HCT116 (cell line): ENCODE measurements around the gene MT1X. TPM values are rescaled to one million over a fixed set of nuclear protein-coding genes. Genes with fewer than 3 reads are reported as not detected.

ENCODE experiments used
- ATAC-seq: fragments of 200-7000 bp; cut with Tn5 transposase; 2 replicates; pipeline ENCODE4 v1.9.1; 2020; ENCODE audit warnings: mild to moderate bottlenecking, moderate library complexity
- BruUV-seq: library from RNA; stranded (reverse); fragments of 400-500 nt; replicated peaks from 2 replicates; lab custom pipeline; 2021; lab: Mats Ljungman, UMichigan
- CTCF ChIA-PET: fragments of 300-600 bp; sonication (Branson Sonifier 250); formaldehyde crosslinking; loops from one replicate; lab custom pipeline; 2021; ENCODE audit warnings: antibody characterized with exemption; lab: Charles Lee
- POLR2A ChIA-PET: fragments of 300-600, 350-600 bp; sonication (Branson Sonifier 250); formaldehyde crosslinking; loops from one replicate; lab custom pipeline; 2021; ENCODE audit warnings: antibody characterized with exemption; lab: Charles Lee
- RAD21 ChIA-PET, 2 experiments: fragments of 300-600 bp; sonication (Branson Sonifier 250); formaldehyde crosslinking; loops; one replicate each; lab custom pipeline; 2023; ENCODE audit warnings: low total read pairs in 2 of 2; ENCODE audit not compliant: uncharacterized antibody in 2 of 2, unreplicated experiment in 2 of 2, low non-redundant PET in 1 of 2; lab: Charles Lee
- DNase-seq: peaks from one replicate; pipeline ENCODE4 v3.0.0-alpha.2; 2010; ENCODE audit warnings: low read depth, low spot score
- H2AFZ ChIP-seq: fragments of 200-600 bp; shearing (Covaris generic), sonication (generic); 2 replicates; pipeline ENCODE4 v1.6.1; 2017; ENCODE audit warnings: low read depth, mixed run types, mixed read lengths, antibody characterized with exemption, low read length; ENCODE audit not compliant: poor library complexity, severe bottlenecking
- H3K27ac ChIP-seq: 2 replicates; pipeline ENCODE4 v1.5.1; 2012; ENCODE audit warnings: low read depth, low read length
- H3K27me3 ChIP-seq: fragments of 200-600 bp; sonication (generic); 2 replicates; pipeline ENCODE4 v1.6.1; 2016; ENCODE audit warnings: mixed run types, low read length, mixed read lengths; ENCODE audit not compliant: insufficient read depth
- H3K36me3 ChIP-seq, 2 experiments: fragments of 200-500 bp in 1 of 2; fragments of 200-600 bp in 1 of 2; sonication (Bioruptor generic) in 1 of 2; sonication (generic) in 1 of 2; 2 replicates each; pipeline versions ENCODE4 v1.5.1 to v1.6.1; 2014 to 2016; ENCODE audit warnings: low read length in 2 of 2, inconsistent platforms in 1 of 2, mixed read lengths in 1 of 2, mixed run types in 1 of 2; ENCODE audit not compliant: insufficient read depth in 2 of 2, control insufficient read depth in 1 of 2
- H3K4me1 ChIP-seq, 2 experiments: fragments of 200-600 bp in 1 of 2; sonication (generic) in 1 of 2; 2 replicates each; pipeline versions ENCODE4 v1.5.1 to v1.6.1; 2012 to 2017; ENCODE audit warnings: low read length in 2 of 2, inconsistent platforms in 1 of 2, mild to moderate bottlenecking in 1 of 2, mixed read lengths in 1 of 2, mixed run types in 1 of 2, moderate library complexity in 1 of 2; ENCODE audit not compliant: insufficient read depth in 2 of 2, control insufficient read depth in 1 of 2
- H3K4me2 ChIP-seq: fragments of 200-600 bp; sonication (generic); 2 replicates; pipeline ENCODE4 v1.6.1; 2017; ENCODE audit warnings: mixed run types, low read length, mixed read lengths
- H3K4me3 ChIP-seq, 2 experiments: fragments of 200-600 bp in 1 of 2; sonication (generic) in 1 of 2; replicated peaks in 1 of 2; 2 replicates each; pipeline ENCODE4 v1.5.1; 2011 to 2016; ENCODE audit warnings: low read length in 2 of 2, control low read depth in 1 of 2, low read depth in 1 of 2, mild to moderate bottlenecking in 1 of 2, mixed read lengths in 1 of 2, mixed run types in 1 of 2
- H3K79me2 ChIP-seq: fragments of 200-600 bp; sonication (generic); 2 replicates; pipeline ENCODE4 v1.6.1; 2017; ENCODE audit warnings: mild to moderate bottlenecking, mixed run types, low read length, moderate library complexity, mixed read lengths; ENCODE audit not compliant: insufficient read depth
- H3K9ac ChIP-seq: fragments of 200-600 bp; sonication (generic); 2 replicates; pipeline ENCODE4 v1.6.1; 2016; ENCODE audit warnings: low read length, mixed read lengths
- H3K9me2 ChIP-seq: fragments of 200-600 bp; sonication (generic), shearing (Covaris generic); 2 replicates; pipeline ENCODE4 v1.6.1; 2017; ENCODE audit warnings: mixed run types, mild to moderate bottlenecking, moderate library complexity; ENCODE audit not compliant: insufficient read depth
- H3K9me3 ChIP-seq, 2 experiments: fragments of 200-500 bp in 1 of 2; fragments of 200-600 bp in 1 of 2; sonication (Bioruptor generic) in 1 of 2; sonication (generic) in 1 of 2; 2 replicates each; pipeline ENCODE4 v1.6.1; 2014 to 2017; ENCODE audit warnings: low read length in 2 of 2, mixed read lengths in 2 of 2, inconsistent platforms in 1 of 2, low read depth in 1 of 2, mild to moderate bottlenecking in 1 of 2, mixed run types in 1 of 2, moderate library complexity in 1 of 2; ENCODE audit not compliant: control insufficient read depth in 1 of 2, insufficient read depth in 1 of 2
- H4K20me1 ChIP-seq: fragments of 200-600 bp; sonication (generic), shearing (Covaris generic); 2 replicates; pipeline ENCODE4 v1.6.1; 2017; ENCODE audit warnings: mixed run types, mild to moderate bottlenecking, moderate library complexity; ENCODE audit not compliant: insufficient read depth
- ATF3 ChIP-seq: IDR thresholded peaks from 2 replicates; pipeline ENCODE4 v1.6.1; 2012
- CBX3 ChIP-seq: IDR thresholded peaks from 2 replicates; pipeline ENCODE4 v1.6.1; 2012; ENCODE audit warnings: low read depth
- ELF1 ChIP-seq: IDR thresholded peaks from 2 replicates; pipeline ENCODE4 v1.6.1; 2012; ENCODE audit warnings: low read depth, borderline replicate concordance
- EZH2 ChIP-seq: fragments of 200-600 bp; sonication (generic); IDR thresholded peaks from 2 replicates; pipeline ENCODE4 v1.6.1; 2017; ENCODE audit warnings: antibody characterized with exemption, mixed run types
- FOSL1 ChIP-seq: IDR thresholded peaks from 2 replicates; pipeline ENCODE4 v1.6.1; 2012; ENCODE audit warnings: low read depth
- POLR2A ChIP-seq: IDR thresholded peaks from 2 replicates; pipeline ENCODE4 v1.7.0; 2011; ENCODE audit warnings: borderline replicate concordance; ENCODE audit not compliant: insufficient read depth, insufficient read length; ENCODE audit errors: extremely low read depth
- POLR2AphosphoS5 ChIP-seq: IDR thresholded peaks from 2 replicates; pipeline ENCODE4 v1.6.1; 2011; ENCODE audit warnings: mild to moderate bottlenecking, low read depth, low read length, moderate library complexity
- RAD21 ChIP-seq: IDR thresholded peaks from 2 replicates; pipeline ENCODE4 v1.6.1; 2012; ENCODE audit warnings: low read depth, mild to moderate bottlenecking
- REST ChIP-seq: IDR thresholded peaks from 2 replicates; pipeline ENCODE4 v1.6.1; 2012; ENCODE audit warnings: low read depth
- SRF ChIP-seq: IDR thresholded peaks from 2 replicates; pipeline ENCODE4 v1.6.1; 2012; ENCODE audit warnings: low read depth
- TCF7L2 ChIP-seq: IDR thresholded peaks from 2 replicates; pipeline ENCODE4 v1.7.0; 2011; ENCODE audit warnings: borderline replicate concordance, inconsistent platforms; ENCODE audit not compliant: insufficient read depth, insufficient read length; ENCODE audit errors: extremely low read depth
- ZFX ChIP-seq: fragments of 450-650 bp; IDR thresholded peaks from 2 replicates; pipeline ENCODE4 v1.6.1; 2017
- ZNF274 ChIP-seq: fragments of 200-500 bp; sonication (Bioruptor generic); IDR thresholded peaks from 2 replicates; pipeline ENCODE4 v1.6.1; 2014; ENCODE audit warnings: mild to moderate bottlenecking, low read depth, low read length, inconsistent platforms
- intact Hi-C: fragments of 100-400 bp; cut with micrococcal nuclease; formaldehyde crosslinking; loops from 2 replicates; pipeline ENCODE4 v1.10.0; 2022
- total RNA-seq: library from RNA; stranded (reverse); gene quantifications from one replicate; pipeline ENCODE4 v1.2.1, GENCODE V29; 2021; ENCODE audit not compliant: unreplicated experiment
- TF ChIP-seq, protein P1 (sequence below), 3 experiments: fragments of 200-600 bp in 1 of 3; sonication (generic) in 1 of 3; IDR thresholded peaks in 2 of 3; conservative IDR thresholded peaks in 1 of 3; 2 replicates each; pipeline ENCODE4 v1.5.1; 2012 to 2017; ENCODE audit warnings: low read depth in 2 of 3, low read length in 2 of 3, antibody characterized with exemption in 1 of 3, borderline replicate concordance in 1 of 3, control low read depth in 1 of 3, mild to moderate bottlenecking in 1 of 3, mixed read lengths in 1 of 3, mixed run types in 1 of 3, moderate library complexity in 1 of 3; ENCODE audit not compliant: insufficient read depth in 1 of 3
- TF ChIP-seq, protein P2 (sequence below): IDR thresholded peaks from 2 replicates; pipeline ENCODE4 v1.6.1; 2012

Gene MT1X
- total RNA-seq, 1 experiment from 2014 or later: 50.2 TPM

GRCh38 chr16:56681939-56682702, at the start of gene MT1X (continued):
- TF ChIP-seq EZH2 (no peak), FOSL1 (no peak)
- TF ChIP-seq, protein P1, sequence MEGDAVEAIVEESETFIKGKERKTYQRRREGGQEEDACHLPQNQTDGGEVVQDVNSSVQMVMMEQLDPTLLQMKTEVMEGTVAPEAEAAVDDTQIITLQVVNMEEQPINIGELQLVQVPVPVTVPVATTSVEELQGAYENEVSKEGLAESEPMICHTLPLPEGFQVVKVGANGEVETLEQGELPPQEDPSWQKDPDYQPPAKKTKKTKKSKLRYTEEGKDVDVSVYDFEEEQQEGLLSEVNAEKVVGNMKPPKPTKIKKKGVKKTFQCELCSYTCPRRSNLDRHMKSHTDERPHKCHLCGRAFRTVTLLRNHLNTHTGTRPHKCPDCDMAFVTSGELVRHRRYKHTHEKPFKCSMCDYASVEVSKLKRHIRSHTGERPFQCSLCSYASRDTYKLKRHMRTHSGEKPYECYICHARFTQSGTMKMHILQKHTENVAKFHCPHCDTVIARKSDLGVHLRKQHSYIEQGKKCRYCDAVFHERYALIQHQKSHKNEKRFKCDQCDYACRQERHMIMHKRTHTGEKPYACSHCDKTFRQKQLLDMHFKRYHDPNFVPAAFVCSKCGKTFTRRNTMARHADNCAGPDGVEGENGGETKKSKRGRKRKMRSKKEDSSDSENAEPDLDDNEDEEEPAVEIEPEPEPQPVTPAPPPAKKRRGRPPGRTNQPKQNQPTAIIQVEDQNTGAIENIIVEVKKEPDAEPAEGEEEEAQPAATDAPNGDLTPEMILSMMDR (IDR thresholded peaks at IDR 0.05 in 2 of 3, conservative IDR thresholded peaks at IDR 0.05 in 1 of 3; ENCODE audit: borderline replicate concordance in 1 of 3, insufficient read depth in 1 of 3, low read depth in 2 of 3, low read length in 2 of 3): no peak

DNA sequence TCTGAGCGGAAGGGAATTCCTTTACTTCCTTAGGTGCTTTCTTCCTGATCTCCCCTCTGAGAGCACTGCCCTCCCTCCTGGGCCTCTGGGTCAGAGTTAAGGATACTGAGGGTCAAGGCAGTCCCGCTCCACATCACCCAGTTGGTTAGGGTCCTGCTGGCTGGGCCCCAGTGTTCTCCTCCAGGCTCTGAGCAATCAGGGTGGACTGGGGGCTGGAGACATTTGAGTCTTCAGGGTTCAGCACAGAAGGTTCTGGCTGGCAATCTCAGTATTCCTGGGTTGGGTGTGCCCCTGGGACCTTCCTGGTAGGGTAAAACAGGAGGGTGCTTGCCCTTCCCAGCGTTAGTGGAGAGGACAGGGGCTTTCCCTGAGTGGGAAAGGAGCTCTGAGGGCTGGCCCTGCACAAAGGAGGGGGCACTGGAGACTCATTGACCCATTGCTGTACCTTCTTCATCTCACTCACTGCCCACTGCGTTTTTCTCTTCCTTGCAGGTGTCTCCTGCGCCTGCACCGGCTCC, 49.4 kb upstream of the MT1X start:
- no peaks in the 10 kb centered on the region for H3K9me2 ChIP-seq
- no peaks in the 10 kb centered on the region for H4K20me1 ChIP-seq
- intact Hi-C loops: no loop called here
- no peaks in the 10 kb centered on the region for H3K9me3 ChIP-seq
- no peak overlapping the region for H3K27ac ChIP-seq
- H3K4me3 ChIP-seq: no peak overlapping the region
- BruUV-seq: no TSS peak
- no peaks in the 10 kb centered on the region for H3K36me3 ChIP-seq
- no peak overlapping the region for H2AFZ ChIP-seq
- H3K9ac ChIP-seq: no peak overlapping the region
- H3K4me1 ChIP-seq: peaks cover 3 to 19% of the 10 kb centered on the region in 2 experiments; a peak in 3 of 4 replicates
- RAD21 ChIA-PET: no interaction called here
- no peaks in the 10 kb centered on the region for H3K27me3 ChIP-seq
- DNase-seq (no peak), ATAC-seq (no peak)
- CTCF ChIA-PET: no interaction called here
- POLR2A ChIA-PET: interaction anchor here (1.0 kb wide), 1 partner anchor 7 kb away, joined by 3 read pairs; the partner anchor contains the start of gene MT1E
- no peaks in the 10 kb centered on the region for H3K79me2 ChIP-seq
- H3K4me2 ChIP-seq: no peak overlapping the region
- no peak for TF ChIP-seq POLR2A
- TF ChIP-seq SRF: no peak
- TF ChIP-seq, protein P2, sequence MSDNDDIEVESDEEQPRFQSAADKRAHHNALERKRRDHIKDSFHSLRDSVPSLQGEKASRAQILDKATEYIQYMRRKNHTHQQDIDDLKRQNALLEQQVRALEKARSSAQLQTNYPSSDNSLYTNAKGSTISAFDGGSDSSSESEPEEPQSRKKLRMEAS: no peak
- no peak for TF ChIP-seq REST
- TF ChIP-seq RAD21: no peak
- no peak for TF ChIP-seq FOSL1
- TF ChIP-seq POLR2AphosphoS5: no peak
- TF ChIP-seq ZNF274: no peak
- no peak for TF ChIP-seq TCF7L2
- no peak for TF ChIP-seq ELF1
- TF ChIP-seq EZH2: no peak
- TF ChIP-seq ZFX: no peak
- TF ChIP-seq ATF3: no peak
- TF ChIP-seq CBX3: no peak
